ENCODE results near the gene IGFBP7.

GRCh38 chr4:57154191-57154590, 44.0 kb upstream of the IGFBP7 start:
- TF ChIP-seq, protein P1, sequence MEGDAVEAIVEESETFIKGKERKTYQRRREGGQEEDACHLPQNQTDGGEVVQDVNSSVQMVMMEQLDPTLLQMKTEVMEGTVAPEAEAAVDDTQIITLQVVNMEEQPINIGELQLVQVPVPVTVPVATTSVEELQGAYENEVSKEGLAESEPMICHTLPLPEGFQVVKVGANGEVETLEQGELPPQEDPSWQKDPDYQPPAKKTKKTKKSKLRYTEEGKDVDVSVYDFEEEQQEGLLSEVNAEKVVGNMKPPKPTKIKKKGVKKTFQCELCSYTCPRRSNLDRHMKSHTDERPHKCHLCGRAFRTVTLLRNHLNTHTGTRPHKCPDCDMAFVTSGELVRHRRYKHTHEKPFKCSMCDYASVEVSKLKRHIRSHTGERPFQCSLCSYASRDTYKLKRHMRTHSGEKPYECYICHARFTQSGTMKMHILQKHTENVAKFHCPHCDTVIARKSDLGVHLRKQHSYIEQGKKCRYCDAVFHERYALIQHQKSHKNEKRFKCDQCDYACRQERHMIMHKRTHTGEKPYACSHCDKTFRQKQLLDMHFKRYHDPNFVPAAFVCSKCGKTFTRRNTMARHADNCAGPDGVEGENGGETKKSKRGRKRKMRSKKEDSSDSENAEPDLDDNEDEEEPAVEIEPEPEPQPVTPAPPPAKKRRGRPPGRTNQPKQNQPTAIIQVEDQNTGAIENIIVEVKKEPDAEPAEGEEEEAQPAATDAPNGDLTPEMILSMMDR (conservative IDR thresholded peaks at IDR 0.05; ENCODE audit: low read length), result no peak
- no peak for TF ChIP-seq EZH2phosphoT487 (IDR thresholded peaks at IDR 0.05; ENCODE audit: borderline replicate concordance)
